H7 (cell line): ENCODE results near the gene DPM2. TPM values are rescaled to one million over a fixed set of nuclear protein-coding genes. Genes with fewer than 3 reads are reported as not detected.

Experiments
- DNase-seq: peaks from one replicate; pipeline ENCODE4 v3.0.0; 2012
- H3K27me3 ChIP-seq: 2 replicates; pipeline ENCODE4 v1.6.0; 2011; ENCODE audit warnings: mild to moderate bottlenecking, low read length; ENCODE audit not compliant: control insufficient read depth, insufficient read depth
- H3K36me3 ChIP-seq: replicated peaks from 2 replicates; pipeline ENCODE4 v1.5.1; 2011; ENCODE audit warnings: low read length; ENCODE audit not compliant: control insufficient read depth, insufficient read depth
- H3K4me3 ChIP-seq: 2 replicates; pipeline ENCODE4 v1.5.1; 2011; ENCODE audit warnings: low read depth, mild to moderate bottlenecking, control low read depth, low read length, moderate library complexity; ENCODE audit not compliant: insufficient read depth
- total RNA-seq: library from RNA; depleted of rRNA; stranded (reverse); fragments of >200 nt; shearing (Covaris generic); gene quantifications from 2 replicates; pipeline ENCODE4 v1.2.3, GENCODE V29; 2014

The DPM2 gene
- total RNA-seq, 1 experiment from 2014 or later = 45.6 TPM

GRCh38 chr9:127899128-127899943, 38.3 kb downstream of the DPM2 start, which contains the start of gene ST6GALNAC6:
ST6GALNAC6 (minus strand) TSS chr9:127899603; CDS start chr9:127897981, 1,622 bp downstream.
- H3K4me3 ChIP-seq = peak within 1 kb of the TSS; percentile 77
- DNase-seq = peak; percentile 97
- peaks cover 2% of the 10 kb centered on the region for H3K27me3 ChIP-seq
- H3K36me3 ChIP-seq = peaks cover 12% of the 10 kb centered on the region

- Histone ChIP-seq H3K4me3 (peak overlapping the region; percentile 77), H3K27me3 (peaks cover 2% of the 10 kb centered on the region), H3K36me3 (peaks cover 17% of the 10 kb centered on the region)
- peak; percentile 83 for DNase-seq
Measured at GRCh38 chr9:127898433-127899127, 39.1 kb downstream of the DPM2 start.

GRCh38 chr9:127897193-127897692, 40.4 kb downstream of the DPM2 start:
- no peak overlapping the region; the same call in 1 of the 2 replicates for H3K4me3 ChIP-seq
- H3K27me3 ChIP-seq = peaks cover 2% of the 10 kb centered on the region
- DNase-seq = peak; percentile 99
- H3K36me3 ChIP-seq = peaks cover 25% of the 10 kb centered on the region

GRCh38 chr9:127896395-127897192, 41.1 kb downstream of the DPM2 start:
- Histone ChIP-seq H3K27me3 (peaks cover 2% of the 10 kb centered on the region), H3K36me3 (peaks cover 25% of the 10 kb centered on the region), H3K4me3 (no peak overlapping the region; the same call in 1 of the 2 replicates)
- no peak for DNase-seq

- no peak for DNase-seq
Measured at GRCh38 chr9:127895811-127896210, 41.8 kb downstream of the DPM2 start.

GRCh38 chr9:127893392-127893791, 44.3 kb downstream of the DPM2 start:
- no peak for DNase-seq
- Histone ChIP-seq H3K4me3 (no peak overlapping the region), H3K27me3 (no peaks in the 10 kb centered on the region), H3K36me3 (peaks cover 32% of the 10 kb centered on the region)

More at GRCh38 chr9:127895811-127896210, 41.8 kb downstream of the DPM2 start:
- H3K36me3 ChIP-seq = peaks cover 25% of the 10 kb centered on the region
- peaks cover 2% of the 10 kb centered on the region for H3K27me3 ChIP-seq
- H3K4me3 ChIP-seq = no peak overlapping the region

- Histone ChIP-seq H3K36me3 (peaks cover 33% of the 10 kb centered on the region), H3K4me3 (no peak overlapping the region), H3K27me3 (no peaks in the 10 kb centered on the region)
- DNase-seq = no peak
Measured at GRCh38 chr9:127892831-127893230, 44.8 kb downstream of the DPM2 start.

GRCh38 chr9:127890053-127890452, 47.6 kb downstream of the DPM2 start:
- Histone ChIP-seq H3K36me3 (peaks cover 36% of the 10 kb centered on the region), H3K27me3 (no peaks in the 10 kb centered on the region)

GRCh38 chr9:127887792-127888191, 49.9 kb downstream of the DPM2 start:
- no peak for DNase-seq

More at GRCh38 chr9:127890053-127890452, 47.6 kb downstream of the DPM2 start:
- no peak overlapping the region for H3K4me3 ChIP-seq
- no peak for DNase-seq

GRCh38 chr9:127886401-127886972, 51.2 kb downstream of the DPM2 start:
- H3K36me3 ChIP-seq = peaks cover 17% of the 10 kb centered on the region
- H3K4me3 ChIP-seq = no peak overlapping the region
- H3K27me3 ChIP-seq = no peaks in the 10 kb centered on the region
- DNase-seq = peak; percentile 82

More at GRCh38 chr9:127887792-127888191, 49.9 kb downstream of the DPM2 start:
- Histone ChIP-seq H3K27me3 (no peaks in the 10 kb centered on the region), H3K4me3 (no peak overlapping the region), H3K36me3 (peaks cover 17% of the 10 kb centered on the region)

- no peak overlapping the region for H3K4me3 ChIP-seq
- H3K36me3 ChIP-seq = peaks cover 17% of the 10 kb centered on the region
- H3K27me3 ChIP-seq = no peaks in the 10 kb centered on the region
- DNase-seq = peak; percentile 46
Measured at GRCh38 chr9:127885508-127886281, 52.0 kb downstream of the DPM2 start.
